ENCODE data around the gene CMTM1. TPM values are rescaled to one million over a fixed set of nuclear protein-coding genes. Genes with fewer than 3 reads are reported as not detected.

Gene CMTM1
- total and polyA plus RNA-seq, 2 experiments from 2014 or later: 1.4 to 1.8 TPM

- Histone ChIP-seq H3K27me3 (no peaks in the 10 kb centered on the region), H3K4me3 (no peak overlapping the region), H3K4me2 (no peak overlapping the region), H3K9me2 (replicated peaks; ENCODE audit: insufficient read depth) (no peaks in the 10 kb centered on the region), H4K20me1 (ENCODE audit: insufficient read depth, poor library complexity, severe bottlenecking) (no peaks in the 10 kb centered on the region), H2AFZ (no peak overlapping the region), H3K79me2 (no peaks in the 10 kb centered on the region), H3K27ac (no peak overlapping the region), H3K9me3 (ENCODE audit: low read depth) (no peaks in the 10 kb centered on the region), H3K4me1 (ENCODE audit: insufficient read depth) (peaks cover 7% of the 10 kb centered on the region), H3K36me3 (replicated peaks; ENCODE audit: insufficient read depth, low read depth) (no peaks in the 10 kb centered on the region)
- 100% methylated on average over 2 of the region's 2 CpGs for WGBS (ENCODE audit: low lambda C conversion rate, missing lambda C conversion rate)
- no peak for DNase-seq (ENCODE audit: low spot score)
- TF ChIP-seq EZH2phosphoT487 (IDR thresholded peaks at IDR 0.05; ENCODE audit: low read depth, severe bottlenecking, unreplicated experiment) (no peak), EZH2 (IDR thresholded peaks at IDR 0.05; ENCODE audit: borderline replicate concordance) (no peak)
- TF ChIP-seq, protein P1, sequence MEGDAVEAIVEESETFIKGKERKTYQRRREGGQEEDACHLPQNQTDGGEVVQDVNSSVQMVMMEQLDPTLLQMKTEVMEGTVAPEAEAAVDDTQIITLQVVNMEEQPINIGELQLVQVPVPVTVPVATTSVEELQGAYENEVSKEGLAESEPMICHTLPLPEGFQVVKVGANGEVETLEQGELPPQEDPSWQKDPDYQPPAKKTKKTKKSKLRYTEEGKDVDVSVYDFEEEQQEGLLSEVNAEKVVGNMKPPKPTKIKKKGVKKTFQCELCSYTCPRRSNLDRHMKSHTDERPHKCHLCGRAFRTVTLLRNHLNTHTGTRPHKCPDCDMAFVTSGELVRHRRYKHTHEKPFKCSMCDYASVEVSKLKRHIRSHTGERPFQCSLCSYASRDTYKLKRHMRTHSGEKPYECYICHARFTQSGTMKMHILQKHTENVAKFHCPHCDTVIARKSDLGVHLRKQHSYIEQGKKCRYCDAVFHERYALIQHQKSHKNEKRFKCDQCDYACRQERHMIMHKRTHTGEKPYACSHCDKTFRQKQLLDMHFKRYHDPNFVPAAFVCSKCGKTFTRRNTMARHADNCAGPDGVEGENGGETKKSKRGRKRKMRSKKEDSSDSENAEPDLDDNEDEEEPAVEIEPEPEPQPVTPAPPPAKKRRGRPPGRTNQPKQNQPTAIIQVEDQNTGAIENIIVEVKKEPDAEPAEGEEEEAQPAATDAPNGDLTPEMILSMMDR (IDR thresholded peaks at IDR 0.05; ENCODE audit: poor library complexity): no peak
Measured at GRCh38 chr16:66568355-66568754, 2.1 kb downstream of the CMTM1 start.

DNA sequence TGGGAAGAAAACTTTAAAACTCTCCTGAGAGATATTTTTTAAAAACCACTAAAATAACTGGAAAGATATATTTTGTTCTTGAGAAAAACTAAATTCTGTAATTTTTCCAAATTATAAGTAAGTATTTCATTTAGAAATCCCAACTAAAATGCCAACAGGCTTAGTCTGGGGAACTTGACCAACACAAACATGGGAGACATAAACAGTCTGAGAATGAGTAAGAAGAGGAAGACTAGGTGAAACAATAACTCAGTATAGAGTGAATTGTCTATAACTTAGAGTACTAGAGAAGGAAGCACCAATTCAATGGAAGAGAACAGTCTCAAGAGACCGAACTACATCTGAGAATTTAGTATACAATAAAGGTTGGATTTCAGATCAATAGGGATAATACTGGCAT lies 2.9 kb downstream of the CMTM1 start:
- TF ChIP-seq EZH2phosphoT487 (IDR thresholded peaks at IDR 0.05; ENCODE audit: low read depth, severe bottlenecking, unreplicated experiment): no peak
- Histone ChIP-seq H3K27me3 (no peaks in the 10 kb centered on the region), H3K36me3 (replicated peaks; ENCODE audit: insufficient read depth, low read depth) (no peaks in the 10 kb centered on the region), H3K9me3 (ENCODE audit: low read depth) (no peaks in the 10 kb centered on the region), H3K4me3 (no peak overlapping the region), H3K27ac (no peak overlapping the region), H4K20me1 (ENCODE audit: insufficient read depth, poor library complexity, severe bottlenecking) (no peaks in the 10 kb centered on the region), H3K9me2 (replicated peaks; ENCODE audit: insufficient read depth) (no peaks in the 10 kb centered on the region), H3K4me1 (ENCODE audit: insufficient read depth) (peaks cover 7% of the 10 kb centered on the region), H2AFZ (no peak overlapping the region), H3K4me2 (no peak overlapping the region), H3K79me2 (no peaks in the 10 kb centered on the region)
- DNase-seq (ENCODE audit: low spot score): no peak
- 88% methylated on average over 1 of the region's 1 CpG for WGBS (ENCODE audit: low lambda C conversion rate, missing lambda C conversion rate)

- peak; percentile 26 for DNase-seq (ENCODE audit: low spot score)
Measured at GRCh38 chr16:66569827-66570405, 3.7 kb downstream of the CMTM1 start.

GRCh38 chr16:66572356-66572755 lies 6.1 kb downstream of the CMTM1 start:
- Histone ChIP-seq H3K9me2 (replicated peaks; ENCODE audit: insufficient read depth) (no peaks in the 10 kb centered on the region), H4K20me1 (ENCODE audit: insufficient read depth, poor library complexity, severe bottlenecking) (no peaks in the 10 kb centered on the region), H3K27ac (no peak overlapping the region), H3K79me2 (no peaks in the 10 kb centered on the region), H3K4me1 (ENCODE audit: insufficient read depth) (peaks cover 7% of the 10 kb centered on the region), H3K27me3 (no peaks in the 10 kb centered on the region), H3K36me3 (replicated peaks; ENCODE audit: insufficient read depth, low read depth) (no peaks in the 10 kb centered on the region), H3K4me2 (no peak overlapping the region), H3K4me3 (no peak overlapping the region), H2AFZ (no peak overlapping the region), H3K9me3 (ENCODE audit: low read depth) (no peaks in the 10 kb centered on the region)
- TF ChIP-seq, protein P1 (IDR thresholded peaks at IDR 0.05; ENCODE audit: poor library complexity): no peak
- no peak for TF ChIP-seq EZH2phosphoT487 (IDR thresholded peaks at IDR 0.05; ENCODE audit: low read depth, severe bottlenecking, unreplicated experiment)
- TF ChIP-seq EZH2 (IDR thresholded peaks at IDR 0.05; ENCODE audit: borderline replicate concordance): no peak
- 88% methylated on average over 2 of the region's 2 CpGs for WGBS (ENCODE audit: low lambda C conversion rate, missing lambda C conversion rate)
- no peak for DNase-seq (ENCODE audit: low spot score)

More at GRCh38 chr16:66569827-66570405, 3.7 kb downstream of the CMTM1 start:
- Histone ChIP-seq H3K27me3 (no peaks in the 10 kb centered on the region), H3K4me1 (ENCODE audit: insufficient read depth) (peaks cover 7% of the 10 kb centered on the region), H3K4me3 (no peak overlapping the region), H3K79me2 (no peaks in the 10 kb centered on the region), H3K4me2 (peak overlapping the region; percentile 4), H3K9me2 (replicated peaks; ENCODE audit: insufficient read depth) (no peaks in the 10 kb centered on the region), H4K20me1 (ENCODE audit: insufficient read depth, poor library complexity, severe bottlenecking) (no peaks in the 10 kb centered on the region), H3K9me3 (ENCODE audit: low read depth) (no peaks in the 10 kb centered on the region), H2AFZ (no peak overlapping the region), H3K36me3 (replicated peaks; ENCODE audit: insufficient read depth, low read depth) (no peaks in the 10 kb centered on the region), H3K27ac (peak overlapping the region; percentile 41)
- TF ChIP-seq EZH2 (IDR thresholded peaks at IDR 0.05; ENCODE audit: borderline replicate concordance) (no peak), EZH2phosphoT487 (IDR thresholded peaks at IDR 0.05; ENCODE audit: low read depth, severe bottlenecking, unreplicated experiment) (no peak)
- TF ChIP-seq, protein P1 (IDR thresholded peaks at IDR 0.05; ENCODE audit: poor library complexity): no peak
- WGBS (ENCODE audit: low lambda C conversion rate, missing lambda C conversion rate): 55% methylated on average over 3 of the region's 3 CpGs

Data from hepatocyte (in vitro differentiated cells).